HuH-7 (cell line): ENCODE measurements around the gene EXOSC3.
A peak's percentile ranks its signal among the peaks of the same experiment; 100 is the strongest.
"Not testable (repeated sequence)": the region's sequence is repeated elsewhere in the genome, so short reads cannot be mapped to it uniquely, and the experiment has no call there.

Source experiments
- DNase-seq: peaks from one replicate; pipeline ENCODE4 v3.0.0; 2011; ENCODE audit warnings: low spot score

EXOSC3 gene

GRCh38 chr9:37775216-37775919 lies 9.5 kb downstream of the EXOSC3 start:
- DNase-seq: no peak

- no peak for DNase-seq
Measured at GRCh38 chr9:37769995-37770394, 14.9 kb downstream of the EXOSC3 start.

- no peak for DNase-seq
Measured at GRCh38 chr9:37769306-37769705, 15.6 kb downstream of the EXOSC3 start.

GRCh38 chr9:37765263-37765662 lies 19.6 kb downstream of the EXOSC3 start:
- DNase-seq: not testable (repeated sequence)

- no peak for DNase-seq
Measured at GRCh38 chr9:37761511-37761910, 23.4 kb downstream of the EXOSC3 start.

GRCh38 chr9:37760416-37761161 lies 24.3 kb downstream of the EXOSC3 start:
- no peak for DNase-seq

- no peak for DNase-seq
Measured at GRCh38 chr9:37758747-37759146, 26.1 kb downstream of the EXOSC3 start.

GRCh38 chr9:37753489-37754190 lies 31.2 kb downstream of the EXOSC3 start, which contains the start of gene TRMT10B:
Gene TRMT10B, plus strand, starts transcription at chr9:37753805. Its CDS starts 8,127 bp downstream, at chr9:37761932.
- peak; percentile 98 for DNase-seq

GRCh38 chr9:37752642-37753488 lies 32.0 kb downstream of the EXOSC3 start:
- DNase-seq: no peak

- DNase-seq: not testable (repeated sequence)
Measured at GRCh38 chr9:37752112-37752511, 32.8 kb downstream of the EXOSC3 start.

GRCh38 chr9:37751704-37752103 lies 33.2 kb downstream of the EXOSC3 start:
- not testable (repeated sequence) for DNase-seq

- DNase-seq: no peak
Measured at GRCh38 chr9:37751186-37751585, 33.7 kb downstream of the EXOSC3 start.

GRCh38 chr9:37749129-37749528 lies 35.7 kb downstream of the EXOSC3 start:
- DNase-seq: no peak

GRCh38 chr9:37747271-37747753 lies 37.6 kb downstream of the EXOSC3 start:
- DNase-seq: peak; percentile 98

- DNase-seq: no peak
Measured at GRCh38 chr9:37746448-37747270, 38.2 kb downstream of the EXOSC3 start.

GRCh38 chr9:37745970-37746369 lies 38.9 kb downstream of the EXOSC3 start:
- no peak for DNase-seq

GRCh38 chr9:37740631-37741328 lies 44.1 kb downstream of the EXOSC3 start:
- no peak for DNase-seq

GRCh38 chr9:37740128-37740527 lies 44.7 kb downstream of the EXOSC3 start:
- no peak for DNase-seq

- DNase-seq: no peak
Measured at GRCh38 chr9:37739222-37739621, 45.6 kb downstream of the EXOSC3 start.

- DNase-seq: no peak
Measured at GRCh38 chr9:37732952-37733351, 51.9 kb downstream of the EXOSC3 start.
